Amniotic epithelial cell (primary cell): ENCODE data around the gene ZC3H12A.

Experiments
- DNase-seq: peaks from one replicate; pipeline ENCODE4 v3.0.0-alpha.2; 2010; ENCODE audit warnings: low read depth

The ZC3H12A gene

DNA sequence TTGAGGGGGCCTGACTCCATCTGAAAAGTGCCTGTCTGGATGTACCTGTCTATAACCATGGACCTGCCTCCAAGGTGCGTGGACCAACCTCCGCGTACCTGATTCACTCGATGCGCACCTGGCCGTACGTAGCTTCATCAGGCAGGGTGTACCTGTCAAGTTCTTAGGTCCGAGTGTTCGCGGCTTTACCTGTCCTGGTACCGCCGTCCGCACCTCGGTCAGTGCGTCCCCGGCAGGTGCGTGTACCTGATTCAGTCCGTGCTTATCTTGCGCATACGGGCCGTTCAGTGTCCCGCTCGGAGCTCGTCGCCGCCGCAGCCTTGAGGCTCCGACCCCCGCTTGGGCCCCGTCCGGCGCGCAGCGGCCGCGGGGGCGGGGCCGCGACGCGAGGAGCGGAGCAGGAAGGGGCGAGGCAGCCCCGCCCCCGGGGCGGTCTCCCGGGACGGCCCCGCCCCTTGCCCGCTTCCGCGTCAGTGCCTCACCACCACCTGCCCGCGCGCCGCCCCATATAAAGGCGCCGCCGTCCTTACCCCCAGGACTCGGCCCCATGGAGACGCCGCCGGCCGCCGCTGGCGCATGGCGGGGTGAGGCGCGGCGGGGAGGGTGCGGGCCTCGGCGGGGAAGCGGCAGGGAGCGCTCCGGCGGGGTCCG is at the start of gene ZC3H12A:
Gene ZC3H12A, plus strand, starts transcription at position 535 of the 651 bp plus-strand sequence. CDS start 917 bp downstream, outside the sequence.
- peak; percentile 82 for DNase-seq

DNA sequence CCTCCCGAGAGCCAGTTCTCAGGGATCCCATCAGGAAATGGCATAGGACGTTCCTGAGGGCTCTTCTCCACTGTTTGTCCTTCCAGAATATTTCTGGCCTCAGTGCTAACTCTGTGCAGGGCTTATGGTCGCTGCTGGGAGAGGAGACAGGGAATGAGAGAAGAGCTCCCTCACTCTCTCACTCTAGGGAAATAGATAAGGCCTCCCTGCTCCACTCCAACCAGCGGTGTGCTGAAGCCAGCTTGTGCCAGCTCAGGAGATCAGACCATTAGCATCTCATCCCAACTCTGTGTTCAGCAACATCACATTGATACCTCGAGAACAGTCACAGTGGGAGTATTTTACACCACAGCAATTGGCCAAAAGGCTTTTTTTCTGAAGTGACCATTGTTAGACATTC is 49.2 kb upstream of the ZC3H12A start:
- no peak for DNase-seq

DNA sequence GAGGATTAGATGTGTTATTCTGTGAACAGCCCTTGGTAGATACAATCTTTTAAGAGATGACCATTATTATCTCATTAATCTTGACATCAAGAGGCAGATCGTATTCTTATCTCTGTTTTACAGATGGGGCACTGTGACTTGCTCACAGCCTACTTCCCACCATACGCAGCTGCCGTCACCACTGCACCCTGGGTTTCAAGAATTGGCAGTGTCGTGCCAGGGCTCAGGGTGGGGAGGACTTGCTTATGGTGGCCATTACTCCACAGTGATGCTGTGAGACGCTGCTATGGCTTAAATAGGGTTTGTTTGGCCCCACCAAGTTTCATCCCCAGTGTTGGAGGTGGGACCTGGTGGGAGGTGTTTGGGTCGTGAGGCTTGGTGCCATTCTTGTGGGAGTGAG is 45.4 kb upstream of the ZC3H12A start:
- no peak for DNase-seq

DNA sequence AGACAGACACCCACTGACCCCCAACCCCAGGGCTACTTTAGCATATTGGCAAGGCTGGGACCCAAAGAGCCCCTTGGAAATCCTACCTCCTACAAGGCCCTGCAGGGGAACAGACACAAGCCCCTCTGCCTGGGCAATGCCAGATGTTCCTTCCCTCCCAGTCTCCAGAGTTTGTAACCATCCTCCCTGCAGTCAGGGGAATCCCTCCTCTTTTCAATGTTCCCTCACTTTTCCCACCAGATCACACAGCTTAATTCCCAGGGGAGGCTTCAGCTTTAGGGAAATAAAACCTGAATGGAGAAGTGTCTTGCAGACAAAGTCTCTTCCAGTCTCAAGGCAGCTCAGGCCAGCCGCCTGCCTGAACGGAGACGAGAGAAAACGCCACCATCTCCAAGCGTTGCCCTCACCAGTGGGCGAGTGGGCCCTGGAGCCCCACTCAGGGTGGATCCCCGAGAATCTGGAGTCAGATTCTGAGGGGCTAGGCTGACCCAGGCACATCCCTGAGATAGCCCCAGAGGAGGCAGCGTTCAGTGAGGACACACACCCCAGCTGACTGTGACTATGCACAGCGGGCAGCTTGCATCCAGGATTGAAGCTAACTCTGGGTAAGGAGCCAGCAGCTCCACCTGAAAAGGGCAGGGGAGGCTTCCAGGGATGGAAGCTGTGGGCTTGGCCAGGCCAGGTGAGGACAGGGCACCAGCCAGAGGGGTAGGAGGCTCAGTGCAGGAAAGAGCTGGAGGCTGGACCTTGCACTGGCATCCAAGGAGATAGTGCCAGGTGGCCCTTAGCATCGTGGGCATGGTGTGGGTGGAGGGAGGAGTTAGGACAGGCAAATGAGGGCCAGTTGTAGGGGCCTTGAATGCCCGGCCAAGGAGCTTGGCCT is 44.0 kb upstream of the ZC3H12A start:
- DNase-seq = no peak

DNA sequence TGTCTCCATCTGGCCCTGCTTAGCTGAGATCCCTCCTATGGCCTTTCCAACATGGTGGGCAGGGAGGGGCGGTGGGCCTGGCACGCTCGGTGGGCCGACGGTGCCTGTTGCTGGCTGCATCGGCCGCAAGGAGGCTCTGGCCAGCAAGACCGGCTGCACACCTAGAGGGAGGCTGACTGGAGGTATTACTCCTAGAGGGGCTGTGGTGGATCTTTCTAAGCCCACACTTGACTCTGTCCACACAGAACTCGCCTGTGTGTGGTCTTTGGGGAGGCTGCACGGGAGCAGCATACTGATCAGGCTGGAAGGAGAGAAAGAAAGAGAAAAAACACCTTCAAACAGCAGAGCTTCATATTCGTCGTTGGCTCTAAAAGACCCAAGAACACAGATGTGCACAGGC is 41.7 kb upstream of the ZC3H12A start:
- DNase-seq = no peak

DNA sequence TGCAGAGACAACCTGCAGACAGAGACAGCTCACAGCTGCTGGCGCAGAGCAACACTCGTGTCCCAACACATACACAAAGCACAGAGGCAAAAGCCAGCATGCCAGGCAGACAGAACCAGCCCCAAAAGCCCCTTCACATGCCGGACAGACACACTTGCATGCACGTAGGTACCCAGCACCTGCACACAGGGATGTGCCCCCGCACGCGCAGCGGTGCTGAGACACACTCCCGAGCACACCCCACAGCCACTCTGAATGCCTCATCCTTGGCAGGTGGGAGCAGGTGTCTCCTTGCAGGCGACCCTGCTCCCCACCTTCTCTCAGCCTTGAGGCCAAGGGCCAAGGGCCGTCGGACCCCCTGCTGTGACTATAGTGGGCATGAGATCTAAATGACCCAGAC is 41.2 kb upstream of the ZC3H12A start:
- DNase-seq = no peak

DNA sequence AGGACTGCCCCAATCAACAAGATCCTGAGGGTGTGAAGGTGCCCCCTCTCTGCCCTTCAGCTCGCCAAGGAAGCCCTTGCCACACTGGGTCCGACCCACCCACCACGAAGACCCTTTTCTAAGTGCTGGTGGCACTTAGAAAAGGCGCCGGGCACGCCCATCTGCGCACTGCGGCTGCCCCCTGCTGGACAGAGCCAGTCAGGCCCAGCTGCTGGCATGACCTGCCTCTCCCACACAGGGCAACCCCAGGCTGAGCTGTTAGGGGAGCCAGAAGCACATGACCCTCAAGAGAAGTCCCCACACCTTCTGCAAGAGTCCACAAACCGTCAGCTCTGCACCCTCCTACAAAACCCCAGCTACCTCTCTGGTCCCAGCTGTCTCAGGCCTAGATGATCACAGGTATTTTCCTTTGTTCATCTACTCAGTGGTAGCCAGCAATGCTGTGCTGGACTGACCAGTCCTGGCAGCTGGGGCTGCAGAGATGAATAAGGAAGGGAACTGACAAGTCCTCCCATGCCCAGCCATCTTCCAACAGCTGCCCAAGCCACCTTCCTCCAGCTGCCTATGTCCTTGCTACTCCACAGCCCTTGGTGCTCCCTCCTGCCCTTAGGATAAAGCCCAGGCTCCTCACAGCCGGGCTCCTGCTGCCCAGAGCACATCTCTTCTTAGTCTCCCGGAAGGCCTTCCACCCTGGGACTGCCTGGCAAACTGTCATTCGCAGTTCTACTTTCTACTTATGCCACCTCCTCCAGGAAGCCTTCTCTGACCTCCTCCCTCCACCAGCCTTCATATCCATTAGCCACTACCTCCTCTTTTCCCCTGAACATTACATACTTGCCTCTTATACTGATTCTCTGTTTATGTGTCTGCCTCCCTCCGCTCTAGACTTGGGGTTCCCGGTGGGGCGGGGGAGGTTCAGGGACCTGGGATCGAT is 39.8 kb upstream of the ZC3H12A start:
- DNase-seq = peak; percentile 23

DNA sequence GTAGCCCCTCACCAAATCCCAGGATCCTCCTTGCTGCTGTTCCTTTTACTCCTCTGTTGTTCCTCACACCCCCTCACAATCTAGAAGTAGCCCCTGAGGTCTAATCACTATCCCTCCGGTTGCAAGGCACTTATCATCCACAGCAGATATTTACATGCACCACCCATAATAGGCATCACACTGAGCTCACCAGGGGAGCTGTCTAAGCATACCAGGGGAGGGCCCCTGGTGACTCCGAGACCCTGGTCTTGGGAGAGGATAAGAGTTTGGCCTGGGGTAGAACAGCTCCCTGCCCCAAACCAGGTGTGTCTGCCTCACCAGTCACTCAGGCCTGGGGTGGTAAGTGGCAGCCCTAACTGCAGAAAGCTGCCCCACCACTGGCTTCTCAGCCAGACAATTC is 37.3 kb upstream of the ZC3H12A start:
- no peak for DNase-seq

DNA sequence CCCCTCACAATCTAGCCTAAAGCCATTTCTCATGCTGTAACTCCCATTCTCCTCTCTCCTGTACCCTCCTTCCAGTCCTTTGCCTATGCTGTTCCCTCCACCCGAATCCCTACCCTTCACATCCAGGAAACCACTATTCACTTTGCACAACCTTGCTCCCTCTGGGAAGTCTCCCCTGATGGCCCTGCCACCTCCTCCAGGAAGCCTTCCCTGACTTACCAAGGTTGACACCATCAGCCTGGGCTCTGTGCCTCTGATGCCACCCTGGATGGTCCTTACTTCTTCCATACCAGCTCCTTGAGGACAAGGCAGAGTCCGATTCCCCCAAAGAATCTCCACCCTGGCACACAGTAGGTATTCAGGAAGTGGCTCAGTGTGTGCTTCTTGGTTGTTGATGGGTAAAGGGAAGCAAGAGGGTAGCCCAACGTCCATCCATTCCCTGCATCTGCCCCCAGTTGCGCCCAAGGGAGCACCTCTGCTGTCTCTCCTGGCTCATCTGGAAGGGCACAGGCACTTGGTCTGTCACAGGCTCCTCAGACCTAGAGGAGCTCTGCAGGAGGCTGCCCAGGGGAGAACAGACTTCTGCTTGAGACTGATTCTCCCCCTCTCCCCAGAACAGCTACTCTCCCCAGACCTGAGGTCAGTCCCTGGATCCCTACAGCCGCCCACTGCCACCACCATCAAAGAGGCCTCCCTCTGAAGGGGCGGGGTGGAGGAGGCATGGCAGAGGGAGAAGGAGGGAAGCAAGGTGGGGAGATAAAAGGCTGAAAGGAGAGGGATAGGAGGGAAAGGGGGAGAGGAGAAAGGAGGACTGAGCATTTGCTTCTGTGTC is 36.1 kb upstream of the ZC3H12A start:
- DNase-seq = no peak

DNA sequence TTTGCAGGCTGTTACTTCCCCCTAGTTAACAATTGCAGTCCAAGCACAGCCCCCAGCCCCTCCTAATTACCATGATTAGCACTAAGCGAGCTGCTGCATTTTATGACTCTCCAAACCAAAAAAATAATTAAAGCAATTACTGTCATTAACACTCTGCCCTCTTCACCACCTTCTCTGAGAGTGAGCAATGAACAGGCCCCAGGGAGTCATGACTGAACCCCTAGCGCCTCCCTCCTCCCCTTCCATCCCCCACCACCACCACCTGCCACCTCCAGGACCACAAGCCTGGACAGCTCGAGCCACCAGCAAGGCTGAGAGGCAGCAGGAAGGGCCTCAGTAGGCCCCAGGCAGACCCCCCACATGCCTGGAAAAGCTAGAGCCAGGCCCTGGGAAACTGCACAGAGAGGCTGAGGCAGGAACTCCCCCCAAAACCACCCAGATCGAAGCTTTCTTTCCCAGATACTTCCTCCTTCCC is 35.5 kb upstream of the ZC3H12A start:
- DNase-seq = no peak

DNA sequence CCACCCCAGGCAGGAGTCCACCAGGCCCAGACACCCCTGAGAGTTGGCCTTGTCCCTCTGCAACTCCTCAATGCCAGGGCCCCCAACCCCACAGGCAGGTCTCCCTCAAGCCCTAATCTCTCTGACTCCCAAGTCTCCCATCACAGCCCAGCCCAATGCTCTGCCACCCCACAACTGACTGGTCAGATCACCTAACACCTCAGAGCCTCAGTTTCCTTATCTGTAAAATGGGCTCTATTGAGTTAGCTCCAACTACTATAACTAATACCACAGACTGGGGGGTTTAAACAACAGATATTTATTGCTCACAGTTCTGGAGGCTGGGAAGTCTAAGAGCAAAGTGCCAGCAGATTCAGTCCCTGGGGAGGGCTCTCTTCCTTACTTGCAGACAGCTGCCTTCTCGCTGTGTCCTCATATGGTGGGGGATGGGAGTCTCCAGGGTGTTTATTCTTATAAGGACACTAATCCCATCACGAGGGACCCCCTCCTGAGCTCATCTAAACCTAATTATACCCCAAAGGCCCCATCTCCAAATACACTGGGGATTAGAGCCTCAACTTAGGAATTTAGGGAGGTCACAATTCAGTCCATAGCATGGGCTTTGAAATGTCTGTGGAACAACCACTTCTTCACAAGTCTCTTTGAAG is 34.9 kb upstream of the ZC3H12A start:
- no peak for DNase-seq

DNA sequence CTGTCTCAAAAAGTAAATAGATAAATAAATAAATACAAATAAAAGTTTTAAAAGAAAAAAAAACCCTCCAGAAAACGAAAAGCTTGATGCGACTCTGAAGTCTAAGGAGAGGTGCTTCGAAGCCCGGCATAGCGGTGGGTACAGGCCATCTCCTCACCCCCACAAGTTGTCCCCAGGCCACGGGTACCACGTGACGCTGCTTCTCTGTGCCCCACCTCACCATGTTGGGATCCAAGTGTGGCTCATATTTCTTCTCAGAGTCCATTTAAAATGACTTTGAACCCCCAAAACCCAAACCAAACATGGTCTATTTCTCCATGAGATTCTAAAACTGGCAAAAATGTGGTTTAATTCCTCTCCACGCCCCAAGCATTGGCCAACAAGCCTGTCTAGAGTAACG is 32.9 kb upstream of the ZC3H12A start:
- DNase-seq = no peak

DNA sequence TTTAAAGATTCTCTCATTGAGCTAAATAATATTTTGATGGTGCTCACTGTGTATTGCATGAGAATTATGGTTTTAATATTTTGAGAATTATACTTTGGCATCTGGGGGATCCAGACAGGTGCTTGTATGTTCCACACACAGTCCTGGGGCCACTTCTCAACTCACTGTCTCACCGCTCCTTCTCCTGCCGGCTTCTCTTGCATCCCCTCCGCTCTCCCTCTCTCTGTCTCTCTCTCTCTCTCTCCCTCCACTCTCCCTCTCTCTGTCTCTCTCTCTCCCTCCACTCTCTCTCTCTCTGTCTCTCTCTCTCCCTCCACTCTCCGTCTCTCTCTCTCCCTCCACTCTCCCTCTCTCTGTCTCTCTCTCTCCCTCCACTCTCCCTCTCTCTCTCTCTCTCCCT is 32.2 kb upstream of the ZC3H12A start:
- DNase-seq = no peak

DNA sequence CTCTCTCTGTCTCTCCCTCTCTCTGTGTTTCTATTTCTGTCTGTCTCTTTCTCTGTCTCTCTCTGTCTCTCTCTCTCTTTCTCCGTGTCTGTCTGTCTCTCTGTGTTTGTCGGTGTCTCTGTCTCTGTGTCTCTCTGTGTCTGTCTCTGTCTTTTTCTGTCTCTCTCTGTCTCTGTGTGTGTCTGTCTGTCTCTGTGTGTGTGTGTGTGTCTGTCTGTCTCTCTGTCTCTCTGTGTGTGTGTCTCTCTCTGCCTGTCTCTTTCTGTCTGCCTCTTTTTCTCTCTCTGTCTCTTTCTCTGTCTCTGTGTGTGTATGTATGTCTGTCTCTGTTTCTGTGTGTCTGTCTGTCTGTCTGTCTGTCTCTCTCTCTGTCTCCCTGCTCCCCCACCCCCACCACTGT is 31.7 kb upstream of the ZC3H12A start:
- DNase-seq = no peak

DNA sequence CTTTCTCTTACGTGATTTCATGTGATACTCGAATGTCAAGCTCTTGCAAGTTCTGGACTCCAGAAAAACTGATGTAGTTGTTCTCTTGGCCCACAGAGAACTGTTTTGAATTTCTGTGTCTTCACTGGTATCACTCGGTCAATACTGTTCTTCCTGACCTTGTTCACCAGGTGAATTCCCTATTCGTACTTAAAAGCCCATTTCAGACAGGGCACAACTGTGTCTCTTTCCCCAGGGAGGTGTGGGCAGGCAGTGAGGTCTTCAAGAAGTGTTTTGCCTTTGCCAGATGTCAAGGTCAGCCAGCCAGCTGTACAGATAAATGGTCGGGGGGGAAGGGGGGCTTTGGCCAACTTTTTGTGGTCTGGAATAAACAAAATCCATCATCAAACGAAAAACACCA is 27.5 kb upstream of the ZC3H12A start:
- DNase-seq = no peak

DNA sequence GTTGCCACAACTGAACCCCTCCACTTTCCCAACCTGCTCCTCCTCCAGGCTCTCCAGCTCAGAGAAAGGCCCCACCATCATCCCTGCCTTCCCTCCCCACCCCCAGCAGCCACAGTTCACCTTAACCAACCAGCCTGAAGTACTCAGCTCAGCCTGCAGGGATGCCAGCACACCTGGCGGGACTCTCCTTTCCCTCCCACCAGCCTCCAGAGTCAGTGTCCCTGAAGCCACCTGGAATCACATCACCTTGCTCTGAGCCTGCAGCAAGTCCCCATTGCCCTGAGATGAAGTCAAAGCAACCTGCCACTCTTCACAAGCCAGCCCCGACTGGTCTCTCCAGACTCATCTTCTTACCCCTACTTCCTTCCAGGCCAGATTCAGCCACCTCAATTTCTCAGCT is 26.2 kb upstream of the ZC3H12A start:
- no peak for DNase-seq

DNA sequence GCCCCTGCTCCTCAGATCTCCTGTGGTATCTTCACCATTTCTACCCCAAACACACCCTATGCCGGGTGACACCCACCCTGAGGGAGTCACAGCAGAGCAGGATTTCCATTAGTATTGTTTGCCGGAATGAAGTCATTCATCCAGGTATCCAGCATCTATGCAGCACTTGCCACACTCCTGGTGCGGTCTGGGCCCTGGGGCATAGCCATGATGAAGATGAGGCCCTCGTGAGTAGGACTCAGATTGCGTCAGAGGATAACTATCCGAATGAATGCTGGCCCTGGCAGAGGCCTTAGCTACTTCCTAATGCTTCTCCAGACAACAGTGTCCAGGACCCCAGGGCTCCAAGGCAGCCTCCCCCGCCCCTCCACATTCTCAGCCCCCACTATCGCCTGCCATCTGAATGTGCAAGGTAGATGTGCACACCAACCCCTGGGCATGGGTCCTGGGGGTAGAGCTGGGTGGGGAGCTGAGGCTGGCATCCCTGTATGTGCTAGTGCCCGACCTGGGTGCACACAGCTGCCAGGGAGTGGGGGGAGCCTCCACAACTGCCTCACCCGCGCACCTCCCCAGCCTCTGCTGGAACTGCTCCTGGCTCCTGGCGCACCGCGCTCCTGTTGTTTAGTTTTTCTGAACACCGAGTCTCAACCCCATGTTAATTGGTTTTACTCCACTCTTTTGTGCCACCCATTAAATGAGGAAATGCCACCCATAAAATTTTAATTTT is 25.5 kb upstream of the ZC3H12A start:
- DNase-seq = peak; percentile 60

DNA sequence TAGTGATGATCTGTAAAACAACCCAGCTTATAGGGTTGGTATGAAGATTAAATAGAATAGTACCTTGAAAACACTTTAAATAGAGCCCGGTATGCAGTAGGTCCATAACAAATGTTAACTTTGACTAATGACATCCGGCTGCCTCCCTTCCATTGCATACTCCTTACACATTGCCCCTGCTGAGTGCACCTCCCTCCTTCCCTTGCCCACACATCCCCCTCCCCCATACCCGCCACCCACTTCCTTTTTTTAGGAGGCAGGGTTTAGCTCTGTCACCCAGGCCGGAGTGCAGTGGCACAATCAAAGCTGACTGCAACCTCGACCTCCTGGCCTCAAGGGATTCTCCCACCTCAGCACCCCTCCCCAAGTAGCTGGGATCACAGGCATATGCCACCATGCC is 24.4 kb upstream of the ZC3H12A start:
- DNase-seq = peak; percentile 11

DNA sequence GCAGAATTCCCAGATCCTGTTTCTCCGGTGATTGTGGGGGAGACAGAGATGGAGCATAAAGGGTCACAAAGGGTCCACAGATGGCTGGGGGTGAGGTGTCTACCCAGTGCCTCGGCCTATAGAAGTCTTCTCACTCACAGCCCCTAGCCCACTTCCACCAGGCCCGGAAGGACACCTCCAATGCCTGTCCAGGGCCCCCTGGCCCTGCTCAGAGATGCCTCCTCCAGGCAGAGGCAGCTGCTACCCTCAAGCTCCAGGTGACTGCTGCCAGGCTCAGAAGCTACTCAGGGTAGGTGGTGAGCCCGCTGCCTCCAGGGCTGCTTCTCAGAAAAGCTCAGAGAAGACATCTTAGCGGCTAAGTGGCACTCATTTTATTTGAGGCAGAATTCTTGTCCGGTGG is 22.0 kb upstream of the ZC3H12A start:
- DNase-seq = no peak

DNA sequence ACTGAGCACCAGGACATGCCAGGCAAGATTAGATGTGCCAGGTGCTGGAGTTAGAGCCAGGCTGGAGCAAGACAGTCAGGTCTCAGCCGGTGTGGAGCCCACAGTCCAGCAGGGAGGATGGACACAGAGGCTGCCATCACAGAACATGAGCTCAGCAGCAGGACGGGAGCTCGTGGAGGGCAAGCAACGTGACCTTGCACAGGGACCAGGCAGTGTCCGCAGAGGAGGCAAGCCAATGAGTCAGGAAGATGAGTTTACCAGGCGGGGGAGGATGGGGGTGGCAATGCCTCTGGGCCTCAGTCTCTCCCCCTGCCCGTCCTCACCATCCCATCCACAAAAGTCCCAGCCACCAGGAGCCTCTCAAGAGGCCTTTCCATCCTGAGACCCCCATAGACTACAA is 20.7 kb upstream of the ZC3H12A start:
- DNase-seq = no peak
